GM19099 (cell line): Measurements from ENCODE around the gene DDRGK1.

Experiments
- POLR2A ChIP-seq: IDR thresholded peaks from 3 replicates; pipeline ENCODE4 v1.6.1; 2011; ENCODE audit warnings: low read depth; ENCODE audit not compliant: insufficient read length; ENCODE audit errors: extremely low read depth

The DDRGK1 gene

DNA sequence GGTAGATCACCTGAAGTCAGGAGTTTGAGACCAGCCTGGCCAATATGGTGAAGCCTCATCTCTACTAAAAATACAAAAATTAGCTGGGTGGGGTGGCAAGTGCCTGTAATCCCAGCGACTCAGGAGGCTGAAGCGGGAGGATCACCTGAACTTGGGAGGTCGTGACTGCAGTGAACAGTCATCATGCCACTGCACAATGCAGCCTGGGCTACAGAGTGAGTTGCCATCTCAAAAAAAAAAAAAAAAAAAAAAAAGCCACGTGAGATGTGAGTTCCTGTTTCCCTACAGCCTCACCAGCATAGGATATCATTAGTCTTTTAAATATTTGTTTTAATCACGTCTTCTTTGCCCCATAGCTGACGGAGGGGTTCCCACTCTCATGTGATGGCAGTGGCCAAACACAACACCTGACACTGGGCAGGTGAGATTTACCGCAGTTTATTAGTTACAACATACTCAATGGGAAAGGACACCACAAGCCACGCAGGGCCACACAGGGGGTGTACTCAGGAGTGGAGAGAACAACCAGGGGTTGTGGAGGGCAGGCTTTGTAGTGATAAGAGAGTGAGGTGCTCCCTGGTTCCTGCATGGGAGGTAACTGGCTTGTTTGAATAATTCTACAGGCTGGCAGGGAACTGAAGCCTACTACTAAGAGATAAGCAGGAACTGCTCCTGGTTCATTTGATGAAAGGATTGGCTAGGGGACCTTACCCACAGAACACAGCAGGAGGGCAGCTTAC lies 26.6 kb downstream of the DDRGK1 start:
- no peak for TF ChIP-seq POLR2A

DNA sequence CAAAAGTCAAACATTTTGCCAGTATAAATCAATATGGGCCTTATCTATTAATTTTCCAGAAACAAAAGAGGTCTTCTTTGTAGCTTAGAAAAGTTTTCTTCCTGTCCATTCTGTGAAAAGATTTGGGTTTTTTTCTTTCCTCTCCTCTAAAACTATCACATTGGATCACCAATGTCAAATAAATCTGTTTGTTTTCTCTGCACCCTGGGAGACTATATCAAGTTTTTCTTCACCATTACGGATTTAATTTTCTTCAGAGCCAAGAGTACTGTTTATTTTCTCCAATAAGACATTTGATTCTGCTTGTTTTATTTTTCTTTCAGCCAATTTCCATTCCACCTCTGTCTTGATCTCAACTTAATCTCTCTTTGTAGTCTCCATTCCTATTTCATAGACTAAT lies 29.2 kb downstream of the DDRGK1 start:
- TF ChIP-seq POLR2A, result no peak

DNA sequence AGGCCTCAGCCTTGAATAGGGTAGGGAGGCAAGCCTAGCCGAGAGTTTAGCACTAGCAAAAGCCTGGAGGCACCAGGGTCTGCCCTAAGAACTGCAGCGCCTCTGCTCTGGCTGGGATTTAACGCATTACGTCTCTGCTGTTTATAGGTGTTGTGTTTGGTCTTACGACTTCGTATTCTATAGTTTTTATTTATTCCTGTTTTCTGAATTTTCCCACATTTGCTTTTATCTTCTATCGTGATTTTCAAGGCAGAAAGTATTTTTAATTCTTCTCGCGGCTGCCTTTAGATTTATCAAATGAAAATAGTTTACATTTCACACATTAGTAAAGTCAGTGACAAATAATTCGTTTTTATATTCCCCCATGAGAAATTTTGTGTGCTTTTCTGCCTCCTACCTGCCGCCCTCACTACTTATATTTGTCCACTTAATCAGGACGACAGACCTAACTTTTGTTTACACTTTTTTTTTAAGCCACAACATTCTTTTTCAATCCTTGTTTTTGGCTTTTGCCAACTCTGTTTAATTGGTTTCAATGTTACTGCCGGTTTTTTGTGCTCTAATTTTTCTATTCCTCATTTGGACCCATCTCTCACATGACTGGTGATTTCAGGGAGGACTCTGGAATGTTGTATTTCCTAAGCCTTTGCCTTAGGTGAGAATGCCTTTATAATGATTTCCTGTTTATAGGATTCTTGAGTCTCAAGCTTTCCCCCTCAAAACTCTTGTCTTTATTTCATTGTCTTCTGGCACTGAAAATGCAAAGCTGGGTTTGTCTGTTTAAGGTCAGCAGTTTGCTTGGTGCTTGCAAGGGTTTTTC lies 29.8 kb downstream of the DDRGK1 start:
- no peak for TF ChIP-seq POLR2A

DNA sequence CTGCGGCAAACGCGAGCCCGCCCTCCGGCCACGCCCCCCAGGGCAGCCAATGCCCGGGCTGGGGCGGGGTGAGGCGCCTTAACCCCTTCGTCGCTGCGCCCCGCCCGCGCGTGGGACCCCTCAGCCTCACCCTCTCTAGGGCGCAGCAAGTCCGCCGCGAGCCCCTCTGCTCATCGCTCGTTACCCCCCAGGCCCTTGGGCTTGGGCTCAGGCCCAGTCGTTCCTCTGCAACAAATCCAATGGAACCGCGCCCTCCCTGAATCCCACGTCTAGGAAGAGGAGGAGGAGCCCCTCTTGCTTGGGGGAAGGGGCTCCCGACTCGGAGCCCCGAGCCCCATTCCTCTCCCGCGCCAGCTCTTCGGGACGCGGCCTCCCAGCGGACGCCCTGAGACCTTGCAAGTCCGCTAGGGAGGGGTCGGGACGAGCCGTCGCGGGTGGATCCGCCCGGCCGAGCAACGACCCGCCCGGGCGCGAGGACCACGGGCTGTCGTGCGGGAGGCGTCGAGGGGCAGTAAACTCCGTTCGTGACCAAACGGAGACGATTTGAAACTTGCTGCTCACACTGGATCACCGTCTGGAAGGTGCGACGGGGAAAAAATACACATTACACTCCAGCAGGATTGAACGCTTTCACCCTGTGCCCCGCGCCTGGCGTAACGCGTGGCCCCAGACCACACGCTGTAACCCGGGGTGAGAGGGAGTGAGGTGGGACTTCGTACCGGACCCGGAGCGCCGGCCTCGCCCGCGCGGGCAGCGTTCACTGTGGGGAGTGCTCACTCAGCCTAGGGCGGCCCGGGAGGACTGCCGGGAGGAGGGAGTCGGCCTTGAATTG lies 30.7 kb downstream of the DDRGK1 start:
- TF ChIP-seq POLR2A, result no peak

DNA sequence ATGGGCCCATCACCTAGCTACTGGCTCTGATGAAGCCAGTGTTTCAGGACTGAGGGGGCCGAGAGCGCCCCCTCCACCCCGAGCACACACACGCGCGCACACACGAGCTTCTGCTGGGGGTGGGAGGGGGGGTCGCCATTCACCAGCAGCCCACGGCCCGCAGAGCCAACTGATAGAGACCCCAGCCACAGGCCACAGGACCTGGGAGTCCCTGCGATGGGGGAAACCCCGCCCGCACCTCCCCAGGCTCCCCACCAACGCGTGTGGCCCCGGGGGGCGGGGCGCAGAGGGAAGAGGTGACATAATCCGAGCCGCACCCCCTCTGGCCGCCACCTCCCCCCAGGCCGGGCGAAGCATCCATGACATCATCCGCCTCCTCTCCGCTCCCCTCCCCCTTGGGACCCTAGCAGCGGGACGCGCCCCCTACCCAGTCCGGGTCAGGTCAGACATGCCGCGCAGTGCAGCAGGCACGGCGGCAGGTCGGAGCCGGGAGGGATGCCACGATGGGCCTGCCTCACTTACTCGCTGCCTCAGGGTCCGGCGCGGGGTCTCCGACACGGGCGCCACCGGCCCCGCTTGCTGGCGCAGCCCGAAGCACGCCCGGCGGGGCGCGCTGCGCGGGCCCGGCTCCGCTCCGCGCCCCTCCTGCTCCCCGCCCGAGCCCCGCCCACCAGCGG lies 31.4 kb downstream of the DDRGK1 start, which contains the start of gene LZTS3:
TSS of gene LZTS3 (minus strand) at position 617 of the 677 bp plus-strand sequence. CDS start 6,386 bp downstream, outside the sequence.
- no peak for TF ChIP-seq POLR2A

DNA sequence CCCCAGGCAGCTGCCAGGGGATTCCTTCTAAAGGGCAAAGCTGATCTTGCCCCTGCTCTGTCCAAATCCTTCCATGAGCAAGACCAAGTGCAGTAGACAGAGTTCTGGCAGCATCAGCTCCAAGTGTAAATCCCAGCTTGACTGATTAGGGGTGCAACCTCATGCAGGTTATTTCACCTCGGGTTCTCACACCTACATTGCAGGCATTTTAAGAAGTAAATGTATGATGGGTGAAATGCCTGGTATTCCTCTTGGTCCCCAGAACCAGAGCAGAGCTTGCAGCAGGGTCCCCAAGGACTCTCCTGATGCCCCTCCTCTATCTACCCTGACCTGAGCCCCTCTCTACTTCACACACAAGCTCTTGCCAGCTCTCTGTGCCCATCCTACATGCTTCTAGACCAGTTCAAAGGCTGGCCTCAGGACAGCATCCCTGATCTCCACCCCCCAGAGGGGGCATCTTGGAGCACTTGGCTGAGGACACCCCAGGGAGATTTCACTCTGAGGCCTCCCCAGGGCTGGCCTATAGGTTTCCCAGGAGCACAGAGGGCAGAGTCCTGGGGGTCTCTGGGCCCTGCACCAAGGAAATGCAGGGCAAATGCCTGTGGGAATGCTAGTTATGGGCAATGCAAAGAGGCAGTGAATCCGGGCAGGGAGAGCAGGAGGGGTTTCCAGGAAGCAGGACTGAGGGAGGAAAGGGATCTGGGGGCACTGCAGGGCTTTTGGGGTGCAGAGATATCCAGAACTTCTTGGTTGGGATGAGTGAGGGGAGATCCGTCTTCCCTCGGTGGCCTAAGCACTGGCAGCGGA lies 32.2 kb downstream of the DDRGK1 start:
- no peak for TF ChIP-seq POLR2A

DNA sequence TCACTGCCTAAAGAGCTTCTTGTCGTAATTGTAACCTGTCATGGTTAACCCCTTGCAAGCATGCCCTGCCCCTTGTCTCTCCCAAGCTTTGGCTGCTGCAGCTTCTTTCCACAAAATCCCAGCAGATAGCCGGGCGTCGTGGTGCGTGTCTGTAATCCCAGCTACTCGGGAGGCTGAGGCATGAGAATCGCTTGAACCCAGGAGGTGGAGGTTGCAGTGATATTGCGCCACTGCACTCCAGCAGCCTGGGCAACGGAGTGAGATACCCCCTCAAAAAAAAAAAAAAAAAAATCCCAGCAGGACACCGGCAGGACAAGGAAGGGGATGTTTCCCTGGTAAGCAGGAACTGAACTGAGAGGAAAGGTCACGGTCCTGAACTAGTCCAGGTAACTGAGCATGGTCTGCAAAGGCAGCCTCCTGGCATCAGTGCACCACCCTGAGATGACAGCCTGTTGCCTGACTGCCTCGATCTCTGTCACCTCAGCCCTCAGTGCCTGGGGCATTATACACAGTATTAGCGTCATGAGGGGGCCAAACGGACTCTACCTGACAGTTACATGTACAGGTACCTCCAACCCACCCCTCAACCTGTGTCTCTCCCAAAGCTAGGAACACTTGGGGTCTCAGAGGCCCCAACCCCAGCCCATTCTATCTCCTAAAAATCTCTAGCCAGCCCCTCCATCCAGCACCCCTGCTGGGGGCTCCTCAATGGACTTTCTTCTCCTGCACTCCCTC lies 32.9 kb downstream of the DDRGK1 start:
- no peak for TF ChIP-seq POLR2A

DNA sequence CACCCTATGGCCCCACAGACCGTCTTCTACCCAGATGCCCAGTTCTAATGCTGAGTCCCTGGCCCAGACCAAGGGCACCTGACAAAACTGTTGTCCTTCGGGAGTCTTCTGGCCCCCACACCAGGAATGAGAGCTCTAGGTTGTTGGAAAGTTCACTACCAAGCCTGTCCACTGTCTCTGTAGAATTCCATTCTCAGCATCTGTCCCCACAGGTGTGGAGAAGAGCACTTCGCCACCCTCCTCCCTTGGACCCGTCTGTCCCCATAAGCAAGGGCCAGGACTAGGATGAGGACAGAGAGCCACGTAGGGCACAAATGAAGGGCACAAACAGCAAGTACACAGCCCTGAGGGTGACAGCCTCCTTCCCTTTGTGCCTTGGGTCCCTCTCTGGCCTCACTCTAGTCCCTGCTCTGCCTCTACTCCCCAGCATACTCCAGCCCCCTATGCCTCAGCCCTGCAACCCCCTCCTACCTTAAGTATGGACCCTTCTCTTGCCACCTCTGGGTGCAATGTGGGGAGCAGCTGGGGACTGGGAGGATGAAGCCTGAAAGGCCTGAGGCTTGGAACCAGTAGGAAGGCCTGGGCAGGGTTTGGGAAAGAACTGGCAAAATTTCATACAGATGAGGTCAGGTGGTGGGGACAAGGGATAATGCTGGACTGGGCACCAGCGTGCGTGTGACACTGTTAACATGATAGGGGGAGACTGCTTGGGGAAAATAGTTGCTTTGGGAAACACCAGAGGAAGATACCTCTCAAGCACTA lies 35.5 kb downstream of the DDRGK1 start:
- TF ChIP-seq POLR2A, result no peak

DNA sequence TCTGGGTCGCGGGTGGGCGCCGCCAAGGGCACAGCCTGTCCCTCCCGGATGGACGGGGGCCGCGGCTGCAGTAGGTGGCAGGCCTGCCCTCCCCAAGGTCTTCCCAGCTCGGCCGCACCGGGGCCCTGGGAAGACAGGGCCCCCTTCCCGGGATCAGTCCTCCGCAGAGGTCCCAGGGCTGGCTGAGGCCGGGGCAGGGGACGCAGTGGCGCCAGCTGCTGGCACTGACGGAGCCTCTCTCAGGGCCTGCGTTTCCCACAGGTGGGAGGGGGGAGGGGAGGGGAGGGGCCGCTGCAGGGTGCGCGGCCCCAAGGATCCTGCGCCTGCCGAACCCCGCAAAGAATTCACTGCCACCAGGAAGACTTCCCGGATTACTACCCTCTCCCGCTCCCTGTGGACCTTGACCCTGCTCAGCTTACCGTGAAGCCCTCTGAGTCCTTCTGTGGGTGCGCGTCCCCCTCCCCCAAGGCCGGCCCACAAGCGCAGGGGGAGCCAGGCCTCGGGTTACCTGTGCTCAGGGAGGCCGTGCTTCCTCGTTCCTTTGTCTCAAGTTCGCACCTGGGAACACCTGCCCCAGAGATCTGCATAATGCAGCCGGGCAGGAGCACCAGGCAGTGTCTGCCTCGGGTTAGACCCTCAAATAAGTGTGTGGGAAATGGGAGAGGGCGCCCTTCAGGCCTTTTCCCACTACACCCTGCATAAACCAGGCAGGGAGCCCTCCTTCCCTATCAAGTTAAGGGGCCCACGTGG lies 36.2 kb downstream of the DDRGK1 start:
- no peak for TF ChIP-seq POLR2A

DNA sequence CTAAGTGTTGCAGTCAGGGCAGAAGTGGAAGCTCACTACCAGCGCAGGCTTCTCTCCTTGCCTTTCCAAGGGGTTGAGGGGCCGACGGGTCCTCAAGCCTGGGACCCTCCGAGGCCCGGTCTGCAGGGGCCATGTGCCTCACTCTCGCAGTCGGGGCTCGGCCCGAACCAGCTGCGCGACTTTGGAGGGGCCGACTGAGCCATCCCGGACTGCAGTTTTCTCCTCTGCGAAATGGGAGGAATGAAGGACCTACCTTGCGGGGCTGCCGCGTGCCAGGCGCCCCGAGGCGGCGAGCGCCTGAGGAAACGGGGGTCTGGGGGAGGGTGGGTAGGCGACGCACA lies 36.8 kb downstream of the DDRGK1 start:
- TF ChIP-seq POLR2A, result no peak

DNA sequence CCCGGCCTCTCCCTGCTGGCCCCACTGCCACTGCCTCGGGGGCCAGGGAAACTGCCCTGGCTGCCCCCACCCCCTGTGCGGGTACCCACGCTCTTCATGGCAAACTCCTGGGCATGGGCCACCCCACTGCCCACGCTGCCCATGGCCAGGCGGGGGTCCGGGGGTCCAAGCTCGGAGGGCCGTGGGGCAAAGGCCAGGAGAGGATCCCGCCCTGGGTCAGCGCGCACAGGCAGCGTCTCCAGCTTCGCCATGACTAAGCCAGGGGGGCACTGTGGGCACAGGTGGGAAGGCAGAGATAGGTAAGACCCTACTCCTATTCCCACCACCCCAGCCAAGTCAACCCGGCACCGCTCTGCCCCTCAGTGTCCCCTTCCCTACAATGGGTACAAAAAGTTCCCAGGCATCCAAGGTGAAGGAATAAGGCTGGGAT lies 37.6 kb downstream of the DDRGK1 start:
- no peak for TF ChIP-seq POLR2A

DNA sequence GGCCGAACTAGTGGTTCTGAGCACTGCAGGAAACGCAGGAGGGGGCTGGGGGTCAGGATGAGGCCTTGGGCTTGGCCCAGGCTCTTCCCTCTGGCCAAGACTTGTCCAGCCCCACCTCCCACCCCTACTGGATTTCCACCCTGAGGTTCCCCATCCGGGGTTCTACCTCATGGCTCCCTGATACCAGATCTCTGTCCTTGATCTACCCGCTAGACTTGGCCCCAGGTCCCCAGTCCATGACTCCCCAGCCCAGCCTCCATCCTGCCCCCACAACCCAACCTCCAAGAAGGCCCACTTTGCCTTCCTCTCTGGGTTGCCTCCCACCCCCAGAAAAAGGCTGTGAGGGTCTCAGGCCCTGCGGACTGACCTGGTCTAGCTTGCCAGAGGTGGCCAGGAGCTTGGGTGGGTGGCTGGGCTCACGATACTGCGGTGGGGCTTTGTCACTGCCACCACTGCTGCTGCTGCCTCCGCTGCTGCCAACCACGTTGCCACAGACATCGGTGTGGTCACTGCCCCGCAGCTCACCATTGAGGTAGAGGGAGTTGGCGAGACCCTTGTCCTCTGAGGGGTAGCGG lies 38.1 kb downstream of the DDRGK1 start:
- TF ChIP-seq POLR2A, result no peak
